Thyroid gland (tissue), 4 donors: Measurements from ENCODE around the gene CRIM1.

Experiments
- CTCF ChIP-seq, 6 experiments: fragments of 200-600 bp in 3 of 6; fragments of 450-650 bp in 3 of 6; sonication (generic) in 3 of 6; IDR thresholded peaks; one replicate each; pipeline ENCODE4 v1.5.1; 2016 to 2019; ENCODE audit warnings: antibody characterized with exemption in 6 of 6, mild to moderate bottlenecking in 2 of 6, inconsistent platforms in 1 of 6, moderate library complexity in 1 of 6
- POLR2A ChIP-seq, 2 donors: fragments of 450-650 bp; IDR thresholded peaks; one replicate each; pipeline ENCODE4 v1.6.1; 2017; ENCODE audit warnings: antibody characterized with exemption in 2 of 2, mild to moderate bottlenecking in 2 of 2, moderate library complexity in 1 of 2

GRCh38 chr2:36445185-36445866 lies 89.7 kb downstream of the CRIM1 start:
- TF ChIP-seq CTCF (IDR thresholded peaks at IDR 0.05), result no peak
- no peak for TF ChIP-seq POLR2A (IDR thresholded peaks at IDR 0.05)
